ENCODE measurements around the gene EXOSC6.
"Not testable (repeated sequence)": the region's sequence is repeated elsewhere in the genome, so short reads cannot be mapped to it uniquely, and the experiment has no call there.

Gene EXOSC6

GRCh38 chr16:70254180-70254964, 2.6 kb upstream of the EXOSC6 start:
- DNase-seq = no peak

GRCh38 chr16:70253291-70254106, 1.8 kb upstream of the EXOSC6 start:
- DNase-seq = no peak

GRCh38 chr16:70252355-70252988, 732 bp upstream of the EXOSC6 start:
- no peak for DNase-seq

- no peak for DNase-seq
These were observed 752 bp downstream of the EXOSC6 start for GRCh38 chr16:70250748-70251628.

GRCh38 chr16:70249697-70250096, 2.0 kb downstream of the EXOSC6 start:
- DNase-seq = not testable (repeated sequence)

- not testable (repeated sequence) for DNase-seq
These were observed 13.0 kb downstream of the EXOSC6 start for GRCh38 chr16:70238773-70239172.

GRCh38 chr16:70231831-70232230, 19.9 kb downstream of the EXOSC6 start:
- not testable (repeated sequence) for DNase-seq

- DNase-seq = not testable (repeated sequence)
These were observed 25.7 kb downstream of the EXOSC6 start for GRCh38 chr16:70226024-70226423.

GRCh38 chr16:70225430-70225829, 26.3 kb downstream of the EXOSC6 start:
- not testable (repeated sequence) for DNase-seq

GRCh38 chr16:70224645-70225044, 27.1 kb downstream of the EXOSC6 start:
- not testable (repeated sequence) for DNase-seq

GRCh38 chr16:70223971-70224513, 27.7 kb downstream of the EXOSC6 start:
- DNase-seq = not testable (repeated sequence)

- not testable (repeated sequence) for DNase-seq
These were observed 28.5 kb downstream of the EXOSC6 start for GRCh38 chr16:70223216-70223615.

- DNase-seq = not testable (repeated sequence)
These were observed 29.2 kb downstream of the EXOSC6 start for GRCh38 chr16:70222574-70222973.

GRCh38 chr16:70218586-70218985, 33.2 kb downstream of the EXOSC6 start:
- not testable (repeated sequence) for DNase-seq

GRCh38 chr16:70206382-70206781, 45.4 kb downstream of the EXOSC6 start:
- not testable (repeated sequence) for DNase-seq

- not testable (repeated sequence) for DNase-seq
These were observed 46.9 kb downstream of the EXOSC6 start for GRCh38 chr16:70204668-70205405.

- not testable (repeated sequence) for DNase-seq
These were observed 47.7 kb downstream of the EXOSC6 start for GRCh38 chr16:70204010-70204409.

- DNase-seq = not testable (repeated sequence)
These were observed 48.2 kb downstream of the EXOSC6 start for GRCh38 chr16:70203508-70203907.

- DNase-seq = not testable (repeated sequence)
These were observed 51.7 kb downstream of the EXOSC6 start for GRCh38 chr16:70200063-70200462.

- not testable (repeated sequence) for DNase-seq
These were observed 52.6 kb downstream of the EXOSC6 start for GRCh38 chr16:70199170-70199569.

GRCh38 chr16:70198666-70199065, 53.1 kb downstream of the EXOSC6 start:
- not testable (repeated sequence) for DNase-seq
